Keratinocyte (primary cell): ENCODE results near the gene DISC1.

ENCODE experiments used
- EZH2 ChIP-seq: IDR thresholded peaks from one replicate; pipeline ENCODE4 v1.6.1; 2012; ENCODE audit warnings: inconsistent platforms, mild to moderate bottlenecking, low read length, moderate library complexity
- TF ChIP-seq, protein P1 (sequence below), 3 experiments: IDR thresholded peaks in 1 of 3; conservative IDR thresholded peaks in 1 of 3; optimal IDR thresholded peaks in 1 of 3; 2 replicates in 2 of 3; 3 replicates in 1 of 3; pipeline versions ENCODE3 to v1.5.1; 2011; ENCODE audit warnings: low read length in 3 of 3, mild to moderate bottlenecking in 3 of 3, moderate library complexity in 2 of 3, control low read depth in 1 of 3, inconsistent platforms in 1 of 3; ENCODE audit not compliant: insufficient read depth in 2 of 3; ENCODE audit errors: extremely low read depth in 1 of 3

DNA sequence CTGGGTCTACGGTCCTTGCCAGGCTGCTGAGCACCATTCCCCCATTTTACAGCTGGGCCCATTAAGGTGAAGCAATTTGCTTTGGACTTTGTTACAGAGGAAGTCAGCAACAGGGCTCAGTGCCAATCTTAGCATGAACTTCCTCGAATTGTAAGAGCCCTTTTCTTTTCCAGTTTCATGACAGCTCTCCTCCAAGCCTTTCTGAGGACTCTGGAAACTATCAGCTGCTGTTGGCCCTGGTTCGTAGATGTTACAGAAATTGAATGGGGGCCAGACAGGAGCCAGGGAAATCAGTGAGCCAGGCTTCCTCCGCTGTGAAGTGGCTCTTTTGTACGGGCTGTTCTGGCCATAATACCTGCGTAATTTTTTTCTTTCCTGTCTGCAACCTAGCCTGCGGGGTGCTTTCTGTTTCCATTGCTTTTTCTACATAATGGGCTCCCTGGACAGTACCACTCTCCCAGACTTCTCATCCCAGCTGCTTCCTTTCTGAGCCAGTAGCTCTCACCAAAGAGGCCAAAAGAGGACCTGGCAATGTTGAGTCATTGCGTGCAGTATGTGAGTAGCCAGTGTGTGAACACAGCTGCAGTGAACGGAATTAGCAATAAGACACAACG, 386.3 kb downstream of the DISC1 start:
- TF ChIP-seq, protein P1, sequence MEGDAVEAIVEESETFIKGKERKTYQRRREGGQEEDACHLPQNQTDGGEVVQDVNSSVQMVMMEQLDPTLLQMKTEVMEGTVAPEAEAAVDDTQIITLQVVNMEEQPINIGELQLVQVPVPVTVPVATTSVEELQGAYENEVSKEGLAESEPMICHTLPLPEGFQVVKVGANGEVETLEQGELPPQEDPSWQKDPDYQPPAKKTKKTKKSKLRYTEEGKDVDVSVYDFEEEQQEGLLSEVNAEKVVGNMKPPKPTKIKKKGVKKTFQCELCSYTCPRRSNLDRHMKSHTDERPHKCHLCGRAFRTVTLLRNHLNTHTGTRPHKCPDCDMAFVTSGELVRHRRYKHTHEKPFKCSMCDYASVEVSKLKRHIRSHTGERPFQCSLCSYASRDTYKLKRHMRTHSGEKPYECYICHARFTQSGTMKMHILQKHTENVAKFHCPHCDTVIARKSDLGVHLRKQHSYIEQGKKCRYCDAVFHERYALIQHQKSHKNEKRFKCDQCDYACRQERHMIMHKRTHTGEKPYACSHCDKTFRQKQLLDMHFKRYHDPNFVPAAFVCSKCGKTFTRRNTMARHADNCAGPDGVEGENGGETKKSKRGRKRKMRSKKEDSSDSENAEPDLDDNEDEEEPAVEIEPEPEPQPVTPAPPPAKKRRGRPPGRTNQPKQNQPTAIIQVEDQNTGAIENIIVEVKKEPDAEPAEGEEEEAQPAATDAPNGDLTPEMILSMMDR (optimal IDR thresholded peaks at IDR 0.05 in 1 of 3, IDR thresholded peaks at IDR 0.05 in 1 of 3, conservative IDR thresholded peaks at IDR 0.05 in 1 of 3; ENCODE audit: extremely low read depth in 1 of 3, insufficient read depth in 2 of 3, low read length in 3 of 3), result no peak
- no peak for TF ChIP-seq EZH2
